AG08395 (cell line): ENCODE data around the gene TCF7L2.

ENCODE experiments used
- DNase-seq: peaks from one replicate; pipeline ENCODE4 v3.0.0; 2012; ENCODE audit warnings: mixed read lengths, low spot score

The TCF7L2 gene

GRCh38 chr10:113000442-113000841 lies 50.4 kb downstream of the TCF7L2 start:
- DNase-seq = no peak

GRCh38 chr10:113000876-113001598 lies 51.0 kb downstream of the TCF7L2 start:
- no peak for DNase-seq

GRCh38 chr10:113001599-113002448 lies 51.8 kb downstream of the TCF7L2 start:
- DNase-seq = no peak

GRCh38 chr10:113002449-113002777 lies 52.4 kb downstream of the TCF7L2 start:
- DNase-seq = no peak

GRCh38 chr10:113003052-113003451 lies 53.0 kb downstream of the TCF7L2 start:
- DNase-seq = no peak

- DNase-seq = no peak
These were observed 54.1 kb downstream of the TCF7L2 start for GRCh38 chr10:113004069-113004618.

- no peak for DNase-seq
These were observed 55.3 kb downstream of the TCF7L2 start for GRCh38 chr10:113005380-113005779.

GRCh38 chr10:113006656-113007342 lies 56.8 kb downstream of the TCF7L2 start:
- DNase-seq = no peak

GRCh38 chr10:113007343-113007771 lies 57.3 kb downstream of the TCF7L2 start:
- DNase-seq = no peak

GRCh38 chr10:113007821-113008220 lies 57.8 kb downstream of the TCF7L2 start:
- DNase-seq = peak; percentile 59

- DNase-seq = no peak
These were observed 61.7 kb downstream of the TCF7L2 start for GRCh38 chr10:113011592-113012374.

- no peak for DNase-seq
These were observed 65.2 kb downstream of the TCF7L2 start for GRCh38 chr10:113015201-113015600.

- no peak for DNase-seq
These were observed 67.3 kb downstream of the TCF7L2 start for GRCh38 chr10:113017376-113017775.

GRCh38 chr10:113018034-113018433 lies 68.0 kb downstream of the TCF7L2 start:
- no peak for DNase-seq

GRCh38 chr10:113019096-113019495 lies 69.0 kb downstream of the TCF7L2 start:
- DNase-seq = no peak

GRCh38 chr10:113019692-113020474 lies 69.8 kb downstream of the TCF7L2 start:
- DNase-seq = no peak

- no peak for DNase-seq
These were observed 70.4 kb downstream of the TCF7L2 start for GRCh38 chr10:113020475-113020753.

GRCh38 chr10:113020838-113021237 lies 70.8 kb downstream of the TCF7L2 start:
- no peak for DNase-seq

- no peak for DNase-seq
These were observed 71.4 kb downstream of the TCF7L2 start for GRCh38 chr10:113021268-113022040.

GRCh38 chr10:113022265-113022664 lies 72.2 kb downstream of the TCF7L2 start:
- DNase-seq = no peak
